H1 (cell line): Measurements from ENCODE around the gene MRPS18C. TPM values are rescaled to one million over a fixed set of nuclear protein-coding genes. Genes with fewer than 3 reads are reported as not detected.

ENCODE experiments used
- CTCF ChIA-PET: fragments of 300-600 bp; sonication (Branson Sonifier 250); formaldehyde crosslinking; loops from one replicate; lab custom pipeline; 2021; ENCODE audit not compliant: partially characterized antibody; lab: Charles Lee
- POLR2A ChIA-PET: fragments of 300-600 bp; sonication (Branson Sonifier 250); formaldehyde crosslinking; loops from one replicate; lab custom pipeline; 2021; ENCODE audit warnings: inconsistent platforms; ENCODE audit not compliant: partially characterized antibody; lab: Charles Lee
- DNase-seq, 2 experiments: peaks; one replicate each; pipeline versions ENCODE4 v3.0.0 to v3.0.0-alpha.2; 2010 to 2022; ENCODE audit warnings: low spot score in 2 of 2, low read depth in 1 of 2, mixed read lengths in 1 of 2
- FAIRE-seq: peaks from 2 replicates; lab custom pipeline; 2011; peaks lifted over from hg19 to GRCh38; lab: Jason Lieb, UNC
- H2AFZ ChIP-seq: 2 replicates; pipeline ENCODE4 v1.8.1; 2012; ENCODE audit warnings: low read length, inconsistent platforms
- H2AK5ac ChIP-seq: 2 replicates; pipeline ENCODE4 v1.6.1; 2013; ENCODE audit warnings: low read depth, low read length
- H2BK120ac ChIP-seq: replicated peaks from 2 replicates; pipeline ENCODE3; 2013; ENCODE audit warnings: low read depth, low read length, inconsistent platforms
- H2BK12ac ChIP-seq: 2 replicates; pipeline ENCODE4 v1.6.1; 2013; ENCODE audit warnings: low read depth, low read length
- H2BK15ac ChIP-seq: 2 replicates; pipeline ENCODE4 v1.6.1; 2013; ENCODE audit warnings: low read length
- H2BK20ac ChIP-seq: 2 replicates; pipeline ENCODE4 v1.6.1; 2013; ENCODE audit warnings: low read length
- H2BK5ac ChIP-seq: 2 replicates; pipeline ENCODE4 v1.6.1; 2013; ENCODE audit warnings: low read depth, low read length
- H3K14ac ChIP-seq: 2 replicates; pipeline ENCODE4 v1.6.1; 2013; ENCODE audit warnings: inconsistent platforms; ENCODE audit not compliant: insufficient read length
- H3K18ac ChIP-seq: 2 replicates; pipeline ENCODE4 v1.6.1; 2013; ENCODE audit warnings: low read length; ENCODE audit errors: extremely low read depth
- H3K23ac ChIP-seq: 2 replicates; pipeline ENCODE4 v1.6.1; 2013; ENCODE audit warnings: inconsistent platforms; ENCODE audit not compliant: insufficient read length
- H3K23me2 ChIP-seq: 2 replicates; pipeline ENCODE4 v1.6.1; 2013; ENCODE audit warnings: low read depth, low read length
- H3K27ac ChIP-seq: 2 replicates; pipeline ENCODE4 v1.6.1; 2011; ENCODE audit warnings: low read depth, low read length, inconsistent platforms
- H3K27me3 ChIP-seq, 4 experiments: replicated peaks in 1 of 4; 1 replicate in 1 of 4; 2 replicates in 3 of 4; pipeline versions ENCODE4 v1.6.1 to v1.8.1; 2011 to 2013; ENCODE audit warnings: low read length in 3 of 4, mild to moderate bottlenecking in 3 of 4, inconsistent platforms in 2 of 4, mixed read lengths in 2 of 4, moderate library complexity in 1 of 4; ENCODE audit not compliant: control insufficient read depth in 3 of 4, insufficient read depth in 3 of 4; ENCODE audit errors: extremely low read depth in 1 of 4
- H3K36me3 ChIP-seq, 4 experiments: 2 replicates each; pipeline versions ENCODE4 v1.6.1 to v1.8.1; 2011 to 2013; ENCODE audit warnings: mild to moderate bottlenecking in 4 of 4, low read length in 3 of 4, moderate library complexity in 2 of 4, control low read depth in 1 of 4, inconsistent platforms in 1 of 4; ENCODE audit not compliant: insufficient read depth in 4 of 4, control insufficient read depth in 2 of 4
- H3K4ac ChIP-seq: replicated peaks from 2 replicates; pipeline ENCODE3; 2013; ENCODE audit warnings: low read length, low read depth, mixed read lengths, inconsistent platforms; ENCODE audit not compliant: insufficient read length
- H3K4me1 ChIP-seq, 4 experiments: replicated peaks in 1 of 4; 1 replicate in 1 of 4; 2 replicates in 3 of 4; pipeline versions ENCODE4 v1.6.1 to v1.8.1; 2011 to 2013; ENCODE audit warnings: low read length in 3 of 4, inconsistent platforms in 2 of 4, mixed read lengths in 1 of 4; ENCODE audit not compliant: insufficient read depth in 4 of 4, control insufficient read depth in 3 of 4
- H3K4me2 ChIP-seq, 2 experiments: 2 replicates each; pipeline versions ENCODE4 v1.6.1 to v1.8.1; 2011 to 2013; ENCODE audit warnings: low read depth in 2 of 2, low read length in 2 of 2, control low read depth in 1 of 2, inconsistent platforms in 1 of 2, mild to moderate bottlenecking in 1 of 2; ENCODE audit not compliant: insufficient read depth in 1 of 2
- H3K4me3 ChIP-seq, 4 experiments: fragments of 200-600, 300-600 bp in 1 of 4; sonication (generic), shearing (Covaris generic), sonication (Bioruptor Twin) in 1 of 4; 2 replicates each; pipeline versions ENCODE4 v1.5.1 to v1.8.1; 2011 to 2016; ENCODE audit warnings: low read length in 4 of 4, low read depth in 3 of 4, control low read depth in 2 of 4, inconsistent platforms in 2 of 4, mild to moderate bottlenecking in 2 of 4, mixed read lengths in 1 of 4, moderate library complexity in 1 of 4; ENCODE audit not compliant: insufficient read depth in 2 of 4; ENCODE audit errors: extremely low read depth in 1 of 4
- H3K56ac ChIP-seq: replicated peaks from 2 replicates; pipeline ENCODE3; 2013; ENCODE audit warnings: low read depth, mild to moderate bottlenecking, mixed read lengths, low read length, inconsistent platforms; ENCODE audit not compliant: insufficient read length
- H3K79me1 ChIP-seq: 2 replicates; pipeline ENCODE4 v1.6.1; 2013; ENCODE audit warnings: low read depth, low read length, control low read depth
- H3K79me2 ChIP-seq, 2 experiments: 2 replicates each; pipeline versions ENCODE4 v1.6.1 to v1.8.1; 2012 to 2013; ENCODE audit warnings: low read length in 2 of 2, mild to moderate bottlenecking in 2 of 2, inconsistent platforms in 1 of 2; ENCODE audit not compliant: insufficient read depth in 2 of 2, control insufficient read depth in 1 of 2
- H3K9ac ChIP-seq, 4 experiments: replicated peaks in 1 of 4; 1 replicate in 1 of 4; 2 replicates in 3 of 4; pipeline versions ENCODE4 v1.6.1 to v1.8.1; 2011 to 2013; ENCODE audit warnings: low read depth in 3 of 4, low read length in 3 of 4, control low read depth in 2 of 4, mild to moderate bottlenecking in 2 of 4, moderate library complexity in 2 of 4, inconsistent platforms in 1 of 4; ENCODE audit errors: extremely low read depth in 1 of 4
- H3K9me3 ChIP-seq, 2 experiments: 2 replicates each; pipeline versions ENCODE4 v1.6.1 to v1.8.1; 2012 to 2013; ENCODE audit warnings: mild to moderate bottlenecking in 2 of 2, moderate library complexity in 2 of 2, control low read depth in 1 of 2, inconsistent platforms in 1 of 2, low read depth in 1 of 2, low read length in 1 of 2, mixed read lengths in 1 of 2; ENCODE audit not compliant: insufficient read depth in 2 of 2
- H4K20me1 ChIP-seq, 2 experiments: replicated peaks in 1 of 2; 2 replicates each; pipeline versions ENCODE3 to v1.8.1; 2011 to 2013; ENCODE audit warnings: inconsistent platforms in 2 of 2, low read length in 2 of 2, mild to moderate bottlenecking in 1 of 2; ENCODE audit not compliant: insufficient read depth in 2 of 2, control insufficient read depth in 1 of 2
- H4K5ac ChIP-seq: 2 replicates; pipeline ENCODE4 v1.6.1; 2013; ENCODE audit warnings: low read length, low read depth, mixed read lengths, inconsistent platforms; ENCODE audit not compliant: insufficient read length
- H4K8ac ChIP-seq: 2 replicates; pipeline ENCODE4 v1.8.0; 2013; ENCODE audit warnings: mild to moderate bottlenecking, moderate library complexity, low read length, inconsistent platforms; ENCODE audit not compliant: insufficient read depth; ENCODE audit errors: extremely low read depth
- H4K91ac ChIP-seq: replicated peaks from 2 replicates; pipeline ENCODE3; 2013; ENCODE audit warnings: low read length, mixed read lengths, inconsistent platforms; ENCODE audit not compliant: insufficient read length
- BCL11A ChIP-seq, 2 experiments: IDR thresholded peaks; one replicate each; pipeline ENCODE4 v1.6.1; 2011; ENCODE audit warnings: low read depth in 2 of 2, low read length in 2 of 2, mild to moderate bottlenecking in 2 of 2
- BRCA1 ChIP-seq: IDR thresholded peaks from 2 replicates; pipeline ENCODE4 v1.6.1; 2012; ENCODE audit warnings: low read depth, low read length, improper control_type of control experiment
- EP300 ChIP-seq, 2 experiments: IDR thresholded peaks; 1 replicate in 1 of 2; 2 replicates in 1 of 2; pipeline ENCODE4 v1.6.1; 2011 to 2012; ENCODE audit warnings: low read depth in 2 of 2, low read length in 2 of 2, mild to moderate bottlenecking in 2 of 2, borderline replicate concordance in 1 of 2, inconsistent platforms in 1 of 2, moderate library complexity in 1 of 2
- HDAC6 ChIP-seq: IDR thresholded peaks from one replicate; pipeline ENCODE4 v1.7.1; 2012; ENCODE audit warnings: low read depth, mild to moderate bottlenecking, inconsistent platforms, low read length, moderate library complexity
- PHF8 ChIP-seq: fragments of 200-600 bp; sonication (generic); conservative IDR thresholded peaks from 2 replicates; pipeline ENCODE4 v1.7.1; 2012; ENCODE audit warnings: low read depth, mild to moderate bottlenecking, inconsistent platforms, low read length, moderate library complexity
- POLR2AphosphoS5 ChIP-seq: IDR thresholded peaks from 2 replicates; pipeline ENCODE4 v1.6.1; 2011; ENCODE audit warnings: low read depth, low read length
- RFX5 ChIP-seq: IDR thresholded peaks from 2 replicates; pipeline ENCODE4 v1.6.1; 2011; ENCODE audit warnings: low read depth, low read length, improper control_type of control experiment, borderline replicate concordance
- SIN3A ChIP-seq, 2 experiments: IDR thresholded peaks in 1 of 2; conservative IDR thresholded peaks in 1 of 2; 2 replicates each; pipeline ENCODE4 v1.6.1; 2011 to 2012; ENCODE audit warnings: low read length in 2 of 2, improper control_type of control experiment in 1 of 2, low read depth in 1 of 2, mild to moderate bottlenecking in 1 of 2
- SIRT6 ChIP-seq: IDR thresholded peaks from one replicate; pipeline ENCODE4 v1.7.1; 2012; ENCODE audit warnings: low read length, inconsistent platforms
- SP4 ChIP-seq: IDR thresholded peaks from 2 replicates; pipeline ENCODE4 v1.6.1; 2012; ENCODE audit warnings: low read length, inconsistent platforms
- TAF1 ChIP-seq: IDR thresholded peaks from 2 replicates; pipeline ENCODE4 v1.6.1; 2011; ENCODE audit warnings: mild to moderate bottlenecking, low read depth, low read length
- TAF7 ChIP-seq: optimal IDR thresholded peaks from 2 replicates; pipeline ENCODE3; 2011; ENCODE audit warnings: low read depth, mild to moderate bottlenecking, inconsistent platforms, low read length, moderate library complexity, borderline replicate concordance
- TBP ChIP-seq: IDR thresholded peaks from 2 replicates; pipeline ENCODE4 v1.6.1; 2011; ENCODE audit warnings: low read depth, low read length, improper control_type of control experiment
- ZNF274 ChIP-seq: IDR thresholded peaks from 2 replicates; pipeline ENCODE4 v1.7.0; 2012; ENCODE audit warnings: low read length, borderline replicate concordance; ENCODE audit errors: extremely low read depth
- WGBS, 2 experiments: shearing (Covaris generic) in 1 of 2; methylation state at CpG; one replicate each; pipeline versions ENCODE4 v1.1.6 to v1.1.7; 2013 to 2015; ENCODE audit warnings: low lambda C conversion rate in 2 of 2, mixed read lengths in 2 of 2, inconsistent platforms in 1 of 2, low coverage in 1 of 2, missing lambda C conversion rate in 1 of 2; ENCODE audit not compliant: insufficient replicate concordance in 2 of 2, insufficient coverage in 1 of 2, insufficient read length in 1 of 2; ENCODE audit errors: extremely low coverage in 1 of 2, missing lambda C conversion rate in 1 of 2; 5-methylcytosine and 5-hydroxymethylcytosine counted together
- polyA plus RNA-seq, 7 experiments: library from polyadenylated mRNA; depleted of rRNA in 3 of 7; stranded (reverse) in 5 of 7; unstranded in 2 of 7; fragments of >200 nt in 5 of 7; fragments of 200-250 nt in 2 of 7; gene quantifications; 1 replicate in 5 of 7; 2 replicates in 1 of 7; 4 replicates in 1 of 7; pipeline versions ENCODE4 v1.2.1 to v1.2.3, GENCODE V29; 2011 to 2013; ENCODE audit warnings: missing spikeins in 2 of 7, mixed read lengths in 2 of 7
- total RNA-seq: library from RNA; stranded (reverse); fragmentation: NEBNext Ultra II Directional; extraction: Animal tissue kit (Norgen Biotek cat#: 25700); gene quantifications from 2 replicates; pipeline ENCODE4 v1.2.1, GENCODE V29; 2021

MRPS18C gene
- total and polyA plus RNA-seq, 2 of the 8 experiments (the other 6 are each of a cell fraction or from before 2014, with no cell fraction given), result 22.6 to 50.3 TPM

- CTCF ChIA-PET, result interaction anchor here (1.2 kb wide), 1 partner anchor 18 kb away, joined by 3 read pairs; no protein-coding TSS in a partner anchor
- no peak overlapping the region for H2BK5ac ChIP-seq
- no peak for TF ChIP-seq RFX5
- no peak for TF ChIP-seq HDAC6
- no peak for TF ChIP-seq BCL11A (IDR thresholded peaks at IDR 0.05; ENCODE audit: low read depth in 2 of 2, low read length in 2 of 2)
- no peak for TF ChIP-seq EP300 (IDR thresholded peaks at IDR 0.05; ENCODE audit: borderline replicate concordance in 1 of 2, low read depth in 2 of 2, low read length in 2 of 2)
- no peak for TF ChIP-seq POLR2AphosphoS5
- no peak for TF ChIP-seq PHF8
- TF ChIP-seq SP4, result no peak
- no peak for TF ChIP-seq TAF1
- no peak for TF ChIP-seq TBP
- no peak for TF ChIP-seq ZNF274
- TF ChIP-seq SIN3A (conservative IDR thresholded peaks at IDR 0.05 in 1 of 2, IDR thresholded peaks at IDR 0.05 in 1 of 2; ENCODE audit: low read depth in 1 of 2, low read length in 2 of 2), result no peak
- no peak for TF ChIP-seq TAF7
- no peak for TF ChIP-seq SIRT6
- no peak for TF ChIP-seq BRCA1
Measured at GRCh38 chr4:83440148-83440814, 15.6 kb upstream of the MRPS18C start.

More at GRCh38 chr4:83440148-83440814, 15.6 kb upstream of the MRPS18C start:
- Histone ChIP-seq H3K4me1 (no peaks in the 10 kb centered on the region), H2BK12ac (no peak overlapping the region), H4K8ac (no peak overlapping the region), H4K91ac (no peak overlapping the region), H3K36me3 (peaks cover 0 to 10% (median 4%) of the 10 kb centered on the region in 4 experiments; a peak in 2 of 8 replicates), H3K14ac (no peak overlapping the region), H2AK5ac (no peak overlapping the region), H3K9me3 (no peaks in the 10 kb centered on the region), H3K23me2 (no peaks in the 10 kb centered on the region), H3K79me1 (no peaks in the 10 kb centered on the region), H3K4me2 (no peak overlapping the region), H3K18ac (no peak overlapping the region), H3K4ac (no peak overlapping the region), H4K20me1 (peaks cover 0 to 2% of the 10 kb centered on the region in 2 experiments), H2BK15ac (no peak overlapping the region), H4K5ac (no peak overlapping the region), H2AFZ (no peak overlapping the region), H3K56ac (no peak overlapping the region), H3K4me3 (no peak overlapping the region), H3K9ac (no peak overlapping the region), H3K23ac (no peak overlapping the region), H3K79me2 (no peaks in the 10 kb centered on the region), H3K27ac (no peak overlapping the region), H2BK20ac (no peak overlapping the region), H3K27me3 (no peaks in the 10 kb centered on the region), H2BK120ac (no peak overlapping the region)
- POLR2A ChIA-PET, result interaction anchor here (1.5 kb wide), 1 partner anchor 17 kb away, joined by 3 read pairs; no protein-coding TSS in a partner anchor
- DNase-seq (no peak), FAIRE-seq (no peak)
- WGBS, 2 experiments, result 87% methylated on average over 1 of the region's 1 CpG; no CpG with 5 or more reads in 1 of the 2 experiments
